Pulmonary artery endothelial cell (primary cell): ENCODE data around the gene NAT8L. TPM values are rescaled to one million over a fixed set of nuclear protein-coding genes. Genes with fewer than 3 reads are reported as not detected.

Experiments used
- DNase-seq: peaks from one replicate; pipeline ENCODE4 v3.0.0-alpha.2; 2011; ENCODE audit warnings: low read depth, low spot score
- total RNA-seq: library from RNA; depleted of rRNA; stranded (reverse); fragments of >200 nt; gene quantifications from 2 replicates; pipeline ENCODE4 v1.2.3, GENCODE V29; 2014

Gene NAT8L
- total RNA-seq, 1 donor from 2014 or later = 0.20 TPM

- no peak for DNase-seq
These were observed 13.6 kb upstream of the NAT8L start for GRCh38 chr4:2045518-2045951.

GRCh38 chr4:2046031-2046961, 12.8 kb upstream of the NAT8L start:
- no peak for DNase-seq

GRCh38 chr4:2047031-2047660, 12.0 kb upstream of the NAT8L start:
- no peak for DNase-seq

GRCh38 chr4:2047781-2048581, 11.1 kb upstream of the NAT8L start:
- no peak for DNase-seq

- no peak for DNase-seq
These were observed 10.3 kb upstream of the NAT8L start for GRCh38 chr4:2048831-2049230.

GRCh38 chr4:2049381-2049780, 9.7 kb upstream of the NAT8L start:
- no peak for DNase-seq

- DNase-seq = no peak
These were observed 9.3 kb upstream of the NAT8L start for GRCh38 chr4:2049811-2050210.

- DNase-seq = no peak
These were observed 8.0 kb upstream of the NAT8L start for GRCh38 chr4:2051086-2051485.

- no peak for DNase-seq
These were observed 4.9 kb upstream of the NAT8L start for GRCh38 chr4:2054217-2054616.

GRCh38 chr4:2057382-2058065, 1.6 kb upstream of the NAT8L start:
- DNase-seq = no peak

GRCh38 chr4:2058264-2059045, 672 bp upstream of the NAT8L start:
- no peak for DNase-seq

- DNase-seq = no peak
These were observed 837 bp downstream of the NAT8L start for GRCh38 chr4:2059726-2060602.

- no peak for DNase-seq
These were observed 1.6 kb downstream of the NAT8L start for GRCh38 chr4:2060611-2061185.

GRCh38 chr4:2061186-2062131, 2.3 kb downstream of the NAT8L start:
- DNase-seq = no peak

GRCh38 chr4:2062168-2062807, 3.2 kb downstream of the NAT8L start:
- no peak for DNase-seq

- DNase-seq = no peak
These were observed 3.8 kb downstream of the NAT8L start for GRCh38 chr4:2062808-2063524.
